ENCODE measurements around the gene VCL.

DNA sequence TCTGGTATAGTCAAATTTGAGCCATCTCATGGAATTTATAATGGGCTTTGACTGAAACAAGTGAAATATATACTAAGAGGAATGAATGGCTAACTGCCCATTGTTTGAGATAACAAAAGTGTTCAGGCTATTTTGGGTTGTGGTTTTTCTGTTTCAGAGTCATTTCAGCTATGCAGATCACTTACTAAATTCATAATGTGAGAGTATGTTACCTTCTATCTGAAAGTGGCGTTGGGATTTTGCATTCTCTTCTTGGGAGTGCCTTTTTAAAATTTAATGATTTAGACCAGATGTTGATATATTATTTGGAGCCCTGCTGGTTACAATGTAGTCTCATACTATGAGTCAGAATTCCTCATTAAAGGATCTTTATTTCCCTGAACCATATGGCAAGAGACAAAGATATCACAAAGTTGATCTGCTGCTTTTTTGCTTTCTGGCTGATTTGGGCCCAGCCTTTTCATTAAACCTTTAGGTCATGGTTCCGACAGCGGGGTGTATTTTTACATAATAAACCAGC lies 10.4 kb downstream of the VCL start:
- TF ChIP-seq GATA3 (IDR thresholded peaks at IDR 0.05; ENCODE audit: low read depth, low read length) (no peak), GATA2 (IDR thresholded peaks at IDR 0.05; ENCODE audit: low read depth, low read length) (no peak)

Measured in SH-SY5Y (cell line).